Hepatocyte (in vitro differentiated cells): ENCODE measurements around the gene RXRB. TPM values are rescaled to one million over a fixed set of nuclear protein-coding genes. Genes with fewer than 3 reads are reported as not detected.

Source experiments
- DNase-seq: peaks from one replicate; pipeline ENCODE4 v3.0.0-alpha.2; 2016; ENCODE audit warnings: low spot score
- H2AFZ ChIP-seq: fragments of 200-600 bp; sonication (generic); 2 replicates; pipeline ENCODE4 v1.6.0; 2016; ENCODE audit warnings: antibody characterized with exemption, mild to moderate bottlenecking
- H3K27ac ChIP-seq: fragments of 200-600 bp; sonication (generic); 2 replicates; pipeline ENCODE4 v1.5.1; 2016; ENCODE audit warnings: mild to moderate bottlenecking
- H3K27me3 ChIP-seq: fragments of 200-600 bp; sonication (generic); 2 replicates; pipeline ENCODE4 v1.6.1; 2016
- H3K36me3 ChIP-seq: fragments of 200-600 bp; sonication (generic); replicated peaks from 2 replicates; pipeline ENCODE4 v1.5.1; 2016; ENCODE audit warnings: low read depth; ENCODE audit not compliant: insufficient read depth
- H3K4me1 ChIP-seq: fragments of 200-600 bp; sonication (generic); 2 replicates; pipeline ENCODE4 v1.5.1; 2016; ENCODE audit warnings: mild to moderate bottlenecking, moderate library complexity; ENCODE audit not compliant: insufficient read depth
- H3K4me2 ChIP-seq: fragments of 200-600 bp; sonication (generic); 2 replicates; pipeline ENCODE4 v1.6.0; 2016
- H3K4me3 ChIP-seq: fragments of 200-600 bp; sonication (generic); 2 replicates; pipeline ENCODE4 v1.5.1; 2016; ENCODE audit warnings: mild to moderate bottlenecking
- H3K79me2 ChIP-seq: fragments of 200-600 bp; sonication (generic); 2 replicates; pipeline ENCODE4 v1.6.0; 2017; ENCODE audit warnings: mild to moderate bottlenecking
- H3K9me2 ChIP-seq: fragments of 200-600 bp; sonication (generic); replicated peaks from 2 replicates; pipeline ENCODE4 v1.6.0; 2017; ENCODE audit warnings: mild to moderate bottlenecking; ENCODE audit not compliant: insufficient read depth
- H3K9me3 ChIP-seq: fragments of 200-600 bp; sonication (generic); 2 replicates; pipeline ENCODE4 v1.5.1; 2016; ENCODE audit warnings: low read depth, mild to moderate bottlenecking
- H4K20me1 ChIP-seq: fragments of 200-600 bp; sonication (generic); 2 replicates; pipeline ENCODE4 v1.6.0; 2016; ENCODE audit warnings: mild to moderate bottlenecking; ENCODE audit not compliant: insufficient read depth, poor library complexity, severe bottlenecking
- CTCF ChIP-seq: fragments of 200-600 bp; sonication (generic); IDR thresholded peaks from 2 replicates; pipeline ENCODE4 v1.5.1; 2016; ENCODE audit warnings: antibody characterized with exemption, mild to moderate bottlenecking; ENCODE audit not compliant: poor library complexity
- EZH2 ChIP-seq: fragments of 200-600 bp; sonication (generic); IDR thresholded peaks from 2 replicates; pipeline ENCODE4 v1.6.1; 2016; ENCODE audit warnings: antibody characterized with exemption, mild to moderate bottlenecking, borderline replicate concordance
- EZH2phosphoT487 ChIP-seq: fragments of 200-600 bp; sonication (generic); IDR thresholded peaks from one replicate; pipeline ENCODE4 v1.6.1; 2018; ENCODE audit warnings: antibody characterized with exemption, mild to moderate bottlenecking, low read depth, moderate library complexity; ENCODE audit not compliant: unreplicated experiment, severe bottlenecking
- WGBS: methylation state at CpG from one replicate; pipeline ENCODE4 v1.1.6; 2016; ENCODE audit warnings: low lambda C conversion rate; ENCODE audit errors: missing lambda C conversion rate; 5-methylcytosine and 5-hydroxymethylcytosine counted together
- polyA plus RNA-seq: library from polyadenylated mRNA; unstranded; fragments of >200 nt; fragmentation: Nextera tagmentation; extraction: Ambion mirVana; gene quantifications from 2 replicates; pipeline ENCODE4 v1.2.1, GENCODE V29; 2016
- total RNA-seq: library from RNA; depleted of rRNA; stranded (reverse); fragments of >200 nt; gene quantifications from 2 replicates; pipeline ENCODE4 v1.2.3, GENCODE V29; 2014

The RXRB gene
- total and polyA plus RNA-seq, 2 experiments from 2014 or later, result 17.0 to 24.6 TPM

- no peak overlapping the region for H3K4me2 ChIP-seq
Measured at GRCh38 chr6:33190504-33191107, 9.9 kb downstream of the RXRB start.

GRCh38 chr6:33189625-33190448, 10.6 kb downstream of the RXRB start:
- DNase-seq, result no peak
- Histone ChIP-seq H2AFZ (no peak overlapping the region), H3K4me2 (no peak overlapping the region), H3K79me2 (no peaks in the 10 kb centered on the region), H3K27ac (no peak overlapping the region), H3K4me1 (peaks cover 13% of the 10 kb centered on the region), H3K9me3 (no peaks in the 10 kb centered on the region), H4K20me1 (no peaks in the 10 kb centered on the region), H3K27me3 (peaks cover 20% of the 10 kb centered on the region), H3K36me3 (no peaks in the 10 kb centered on the region), H3K9me2 (no peaks in the 10 kb centered on the region), H3K4me3 (no peak overlapping the region)
- TF ChIP-seq CTCF, result no peak
- 83% methylated on average over 5 of the region's 7 CpGs for WGBS

More at GRCh38 chr6:33190504-33191107, 9.9 kb downstream of the RXRB start:
- peaks cover 20% of the 10 kb centered on the region for H3K27me3 ChIP-seq
- H3K27ac ChIP-seq, result no peak overlapping the region
- peaks cover 13% of the 10 kb centered on the region for H3K4me1 ChIP-seq
- no peaks in the 10 kb centered on the region for H3K79me2 ChIP-seq
- no peak overlapping the region for H2AFZ ChIP-seq
- no peak for TF ChIP-seq CTCF
- TF ChIP-seq EZH2, result no peak
- no peak for TF ChIP-seq EZH2phosphoT487
- no peaks in the 10 kb centered on the region for H3K36me3 ChIP-seq
- no peak overlapping the region for H3K4me3 ChIP-seq
- H3K9me2 ChIP-seq, result no peaks in the 10 kb centered on the region
- no peaks in the 10 kb centered on the region for H3K9me3 ChIP-seq
- no peak for DNase-seq
- 97% methylated on average over 3 of the region's 11 CpGs for whole genome bisulfite sequencing
- no peaks in the 10 kb centered on the region for H4K20me1 ChIP-seq

- Histone ChIP-seq H3K4me3 (no peak overlapping the region), H3K79me2 (no peaks in the 10 kb centered on the region), H2AFZ (no peak overlapping the region), H3K36me3 (no peaks in the 10 kb centered on the region), H3K27ac (no peak overlapping the region), H3K9me2 (no peaks in the 10 kb centered on the region), H3K27me3 (peaks cover 20% of the 10 kb centered on the region), H4K20me1 (no peaks in the 10 kb centered on the region), H3K9me3 (no peaks in the 10 kb centered on the region), H3K4me1 (peaks cover 13% of the 10 kb centered on the region), H3K4me2 (no peak overlapping the region)
- DNase-seq, result no peak
- 90% methylated on average over 8 of the region's 8 CpGs for WGBS
- no peak for TF ChIP-seq EZH2
- no peak for TF ChIP-seq EZH2phosphoT487
- no peak for TF ChIP-seq CTCF
Measured at GRCh38 chr6:33189164-33189563, 11.3 kb downstream of the RXRB start.
